NCI-H345 (cell line): ENCODE data around the gene LAYN.
A peak's percentile ranks its signal among the peaks of the same experiment; 100 is the strongest.

ENCODE experiments used
- DNase-seq: peaks from one replicate; lab custom pipeline; 2025; lab: John Stamatoyannopoulos, UW

Gene LAYN

GRCh38 chr11:111561791-111562325 lies 21.3 kb downstream of the LAYN start:
- no peak for DNase-seq

- DNase-seq = no peak
Observed at GRCh38 chr11:111562692-111563389, 22.3 kb downstream of the LAYN start.

DNA sequence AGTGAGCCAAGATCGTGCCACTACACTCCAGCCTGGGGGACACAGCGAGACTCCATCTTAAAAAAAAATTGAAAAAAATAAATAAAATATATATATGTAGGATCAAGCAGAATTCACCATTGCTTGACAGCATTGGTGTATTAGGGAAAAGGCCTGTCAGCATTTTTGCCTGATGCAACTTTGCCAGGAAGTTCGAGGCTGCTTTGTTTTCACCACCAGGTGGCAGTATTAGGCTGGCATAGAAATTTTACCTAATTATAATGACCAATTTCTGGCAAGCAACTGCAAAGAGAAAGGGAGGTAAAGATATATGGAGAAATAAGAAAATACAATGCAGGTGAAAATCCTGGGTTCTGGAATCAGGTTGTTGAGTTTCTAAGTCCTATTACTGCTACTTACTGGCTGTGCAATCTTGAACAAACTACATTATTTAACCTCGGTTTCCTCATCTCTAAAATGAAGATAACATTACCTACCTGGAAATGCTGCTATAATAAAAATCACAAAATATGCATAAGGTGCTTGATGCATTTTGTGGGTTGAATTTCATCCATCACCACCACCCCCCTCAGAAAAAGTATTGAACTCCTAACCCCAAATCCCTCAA lies 24.7 kb downstream of the LAYN start:
- DNase-seq = peak; percentile 66

GRCh38 chr11:111566324-111566723 lies 25.8 kb downstream of the LAYN start:
- no peak for DNase-seq

- DNase-seq = no peak
Observed at GRCh38 chr11:111569476-111569875, 29.0 kb downstream of the LAYN start.

- no peak for DNase-seq
Observed at GRCh38 chr11:111570796-111571195, 30.3 kb downstream of the LAYN start.

- DNase-seq = no peak
Observed at GRCh38 chr11:111571829-111572501, 31.4 kb downstream of the LAYN start.

DNA sequence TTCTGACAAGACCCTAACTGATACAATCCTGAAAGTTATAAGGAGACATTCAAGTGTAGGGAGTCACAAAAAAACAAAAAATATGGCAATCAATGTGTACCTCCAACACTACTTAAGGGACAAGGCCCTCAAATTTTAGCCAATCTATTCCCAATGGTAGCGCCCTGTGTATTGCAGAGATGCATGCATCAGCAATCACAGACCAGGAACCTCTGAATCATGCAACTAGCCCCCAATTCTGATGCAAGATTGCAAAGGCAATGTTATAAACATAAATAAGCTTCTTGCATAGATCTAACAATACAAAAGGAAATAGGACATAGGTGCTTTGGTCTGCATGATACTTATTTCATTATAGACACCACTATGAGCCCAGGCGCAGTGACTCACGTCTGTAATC lies 32.1 kb downstream of the LAYN start:
- DNase-seq = no peak

DNA sequence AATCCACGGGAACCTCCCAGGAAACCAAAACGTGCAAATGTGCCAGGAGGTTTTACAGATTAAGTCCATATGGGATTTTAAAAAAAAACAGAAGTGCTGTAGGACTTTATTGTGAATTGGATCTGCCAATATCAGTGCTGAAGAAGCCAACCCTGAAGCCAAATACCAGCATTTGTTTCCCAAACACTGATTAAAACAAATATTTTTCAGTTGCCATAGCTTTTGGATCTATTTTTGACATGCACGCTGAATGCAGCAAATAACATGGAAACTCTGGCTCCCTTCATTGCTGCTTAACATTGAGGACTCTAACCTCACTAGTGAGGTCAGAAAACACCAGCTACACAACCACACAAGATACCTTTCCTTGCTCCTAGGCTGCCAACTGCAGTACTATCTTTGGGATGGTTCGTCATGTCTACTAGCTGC lies 33.3 kb downstream of the LAYN start:
- DNase-seq = no peak

DNA sequence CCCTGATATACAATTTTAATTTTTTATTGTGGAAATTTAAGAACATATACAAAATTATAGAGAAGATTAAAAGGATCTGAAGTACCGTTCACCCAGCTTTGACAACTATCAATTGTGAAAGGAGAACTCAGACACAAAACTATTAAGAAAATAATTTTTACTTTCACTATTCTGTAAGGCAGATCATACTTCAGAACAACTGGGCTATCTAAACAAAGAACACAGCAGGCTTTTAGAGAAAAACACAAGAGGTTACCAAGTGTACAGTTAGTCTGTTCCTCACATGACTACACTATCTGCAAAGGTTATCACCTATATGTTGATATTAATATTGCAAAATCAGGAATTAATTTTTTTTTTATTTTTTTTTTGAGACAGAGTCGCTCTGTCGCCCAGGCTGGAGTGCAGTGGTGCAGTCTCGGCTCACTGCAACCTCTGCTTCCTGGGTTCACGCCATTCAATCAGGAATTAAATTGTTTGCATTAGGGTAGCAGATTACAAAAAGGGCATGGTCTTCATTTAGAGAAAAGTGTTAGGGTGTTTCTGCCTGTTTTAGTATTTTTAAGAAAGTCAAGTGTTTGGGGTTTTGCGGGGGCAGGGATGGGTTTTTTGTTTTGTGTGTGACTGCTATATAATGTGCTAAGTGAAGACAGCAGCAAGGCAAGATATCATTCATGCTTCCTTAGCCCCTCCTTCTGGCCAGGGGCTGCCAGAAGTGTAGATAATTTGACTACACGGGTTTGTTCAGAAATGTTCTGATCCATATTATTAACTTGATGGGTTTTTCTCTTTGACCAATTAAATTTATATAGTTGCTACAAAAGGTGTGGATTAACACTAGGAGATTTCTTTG lies 34.1 kb downstream of the LAYN start:
- peak; percentile 5 for DNase-seq

- no peak for DNase-seq
Observed at GRCh38 chr11:111575740-111576139, 35.2 kb downstream of the LAYN start.

DNA sequence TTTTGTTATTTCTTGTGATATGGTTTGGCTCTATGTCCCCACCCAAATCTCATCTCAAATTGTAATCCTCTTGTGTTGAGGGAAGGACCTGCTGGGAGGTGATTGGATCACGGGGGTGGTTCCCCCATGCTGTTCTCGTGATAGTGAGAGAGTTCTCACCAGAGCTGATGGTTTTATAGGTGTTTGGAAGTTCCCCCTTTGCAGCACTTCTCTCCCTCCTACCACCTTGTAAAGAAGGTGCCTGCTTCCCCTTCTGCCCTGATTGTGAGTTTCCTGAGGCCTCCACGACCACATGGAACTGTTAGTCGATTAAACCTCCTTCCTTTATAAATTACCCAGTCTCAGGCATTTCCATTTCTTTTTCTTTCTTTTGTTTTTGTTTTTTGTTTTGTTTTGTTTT lies 37.3 kb downstream of the LAYN start:
- no peak for DNase-seq

- DNase-seq = no peak
Observed at GRCh38 chr11:111581341-111581740, 40.8 kb downstream of the LAYN start.

GRCh38 chr11:111582163-111582562 lies 41.6 kb downstream of the LAYN start:
- DNase-seq = no peak

GRCh38 chr11:111582881-111583280 lies 42.4 kb downstream of the LAYN start:
- no peak for DNase-seq

- DNase-seq = no peak
Observed at GRCh38 chr11:111585371-111585770, 44.9 kb downstream of the LAYN start.

- peak; percentile 56 for DNase-seq
Observed at GRCh38 chr11:111586388-111586831, 45.9 kb downstream of the LAYN start.

GRCh38 chr11:111589114-111589513 lies 48.6 kb downstream of the LAYN start:
- DNase-seq = no peak

DNA sequence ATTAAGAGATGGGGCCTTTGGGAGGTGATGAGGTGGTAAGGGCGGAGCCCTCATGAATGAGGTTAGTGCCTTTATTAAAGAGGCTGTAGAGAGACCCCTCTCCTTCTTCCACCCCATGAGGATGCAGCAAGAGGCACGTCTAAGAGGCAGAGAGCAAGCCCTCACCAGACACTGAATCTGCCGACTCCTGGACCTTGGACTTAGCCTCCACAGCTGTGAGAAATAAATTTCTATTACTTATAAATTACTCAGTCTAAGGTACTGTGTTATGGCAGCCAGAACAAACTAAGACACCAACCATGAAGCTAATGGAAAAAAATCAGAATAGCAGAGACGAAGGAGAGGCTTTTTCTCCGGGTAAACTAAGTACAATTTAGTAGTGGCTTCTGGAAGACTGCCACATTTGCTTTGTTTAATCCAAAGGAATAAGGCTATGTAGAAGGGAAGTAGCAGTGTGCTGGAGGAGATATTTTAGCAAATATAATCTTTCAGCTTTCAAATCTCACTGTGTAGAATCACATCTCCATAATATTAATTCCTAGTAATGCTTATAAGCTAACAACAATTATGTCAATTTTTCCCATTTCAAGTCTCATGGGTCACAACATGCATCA lies 49.5 kb downstream of the LAYN start:
- DNase-seq = no peak

DNA sequence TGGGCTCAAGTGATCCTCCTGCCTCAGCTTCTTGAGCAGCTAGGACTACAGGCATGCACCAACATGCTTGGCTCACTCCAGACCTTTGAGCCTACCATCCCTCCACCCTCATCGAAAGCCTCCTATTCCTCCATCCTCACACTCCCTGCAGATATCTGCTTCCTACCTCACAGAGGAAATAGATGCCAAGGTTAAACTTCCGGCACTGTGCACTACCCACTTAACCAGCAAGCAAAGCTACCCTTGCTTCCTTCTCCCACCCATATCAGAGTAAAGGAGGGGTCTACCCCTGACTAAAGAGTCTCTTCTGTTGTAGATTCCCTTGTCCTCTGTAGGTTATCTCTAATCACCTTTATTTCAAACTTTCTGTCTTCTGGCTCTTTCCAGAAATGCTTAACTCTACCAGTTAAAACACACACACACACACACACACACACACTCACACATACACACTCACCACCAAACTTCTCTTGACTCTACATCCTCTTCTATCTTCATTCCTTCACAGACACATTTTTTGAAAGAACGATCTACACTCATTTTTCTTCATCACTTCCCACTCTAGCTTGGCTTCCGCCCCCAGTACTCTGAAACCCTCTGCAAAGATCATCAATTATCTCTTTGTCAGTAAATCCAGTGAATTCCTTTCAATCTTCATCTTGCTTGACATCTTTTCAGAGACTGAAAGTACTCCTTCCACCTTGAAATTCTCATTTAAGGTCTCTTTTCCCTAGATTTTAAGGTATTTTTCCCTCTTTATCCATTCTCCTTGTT lies 50.9 kb downstream of the LAYN start:
- no peak for DNase-seq

- no peak for DNase-seq
Observed at GRCh38 chr11:111592491-111592890, 52.0 kb downstream of the LAYN start.
